Lower leg skin (tissue), 3 donors: ENCODE results near the gene PIEZO2.

ENCODE experiments used
- CTCF ChIP-seq, 3 donors: fragments of 450-650 bp; IDR thresholded peaks; one replicate each; pipeline ENCODE4 v1.5.1; 2016; ENCODE audit warnings: antibody characterized with exemption in 3 of 3, mild to moderate bottlenecking in 3 of 3, moderate library complexity in 2 of 3
- POLR2A ChIP-seq, 2 donors: fragments of 450-650 bp; IDR thresholded peaks; one replicate each; pipeline ENCODE4 v1.6.1; 2016 to 2017; ENCODE audit warnings: antibody characterized with exemption in 2 of 2, mild to moderate bottlenecking in 1 of 2, moderate library complexity in 1 of 2

- TF ChIP-seq POLR2A (IDR thresholded peaks at IDR 0.05) (no peak), CTCF (IDR thresholded peaks at IDR 0.05) (no peak)
Measured at GRCh38 chr18:10930076-10930475, 219.3 kb downstream of the PIEZO2 start.
